ENCODE measurements around the gene SPATC1L. TPM values are rescaled to one million over a fixed set of nuclear protein-coding genes. Genes with fewer than 3 reads are reported as not detected.

The SPATC1L gene
- total RNA-seq, 2 experiments from 2014 or later = 4.2 to 4.8 TPM

GRCh38 chr21:46117586-46118315, 66.5 kb downstream of the SPATC1L start:
- DNase-seq = peak; percentile 19
- H3K4me1 Mint-ChIP-seq = no peaks in the 10 kb centered on the region
- no peaks in the 10 kb centered on the region for H3K9me3 Mint-ChIP-seq (ENCODE audit: low read depth)
- CTCF ChIA-PET = no interaction called here
- no peaks in the 10 kb centered on the region for H3K36me3 Mint-ChIP-seq
- no peaks in the 10 kb centered on the region for H3K27me3 Mint-ChIP-seq
- H3K27ac Mint-ChIP-seq = no peak overlapping the region
- no peak for ATAC-seq
- no peak overlapping the region for H3K4me3 Mint-ChIP-seq

DNA sequence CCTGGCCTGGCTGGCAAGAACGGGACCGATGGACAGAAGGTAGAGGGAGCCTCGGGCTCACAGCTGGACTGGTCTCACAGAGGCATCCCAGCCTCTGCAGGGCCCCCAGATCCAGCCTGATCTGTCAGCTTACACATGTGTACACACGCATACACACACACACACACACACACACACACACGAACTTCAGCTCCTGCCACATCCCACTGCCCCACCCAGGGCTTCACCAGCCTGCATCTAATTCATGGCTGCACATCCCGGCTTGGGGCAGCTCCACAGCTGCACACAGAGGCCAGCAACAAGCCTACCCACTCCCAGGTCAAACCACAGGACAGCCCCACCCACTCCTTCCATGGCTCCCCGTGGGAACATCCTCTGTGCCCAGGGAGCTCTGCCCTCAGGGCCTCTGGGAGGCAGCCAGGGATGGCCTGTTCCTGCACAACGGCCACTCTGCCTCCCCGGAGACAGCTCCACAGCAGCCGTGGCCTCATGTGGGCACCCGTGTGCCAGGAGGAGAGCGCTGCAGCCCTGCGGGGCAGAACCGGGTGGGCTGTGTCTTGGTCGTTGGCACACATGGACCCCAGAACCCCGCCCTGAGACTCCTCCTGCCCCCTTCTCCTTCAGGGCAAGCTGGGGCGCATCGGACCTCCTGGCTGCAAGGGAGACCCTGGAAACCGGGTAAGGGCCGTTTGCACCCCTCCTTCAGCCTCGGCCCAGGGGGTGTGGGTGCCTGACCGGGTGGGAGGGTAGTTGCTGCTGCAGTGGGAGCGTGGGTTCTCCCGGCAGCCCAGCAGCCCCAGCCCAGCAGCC, 67.3 kb downstream of the SPATC1L start:
- ATAC-seq = no peak
- no peaks in the 10 kb centered on the region for H3K4me1 Mint-ChIP-seq
- no peak overlapping the region for H3K27ac Mint-ChIP-seq
- no peaks in the 10 kb centered on the region for H3K36me3 Mint-ChIP-seq
- CTCF ChIA-PET = no interaction called here
- no peak overlapping the region for H3K4me3 Mint-ChIP-seq
- H3K27me3 Mint-ChIP-seq = no peaks in the 10 kb centered on the region
- H3K9me3 Mint-ChIP-seq (ENCODE audit: low read depth) = no peaks in the 10 kb centered on the region
- DNase-seq = peak; percentile 15

DNA sequence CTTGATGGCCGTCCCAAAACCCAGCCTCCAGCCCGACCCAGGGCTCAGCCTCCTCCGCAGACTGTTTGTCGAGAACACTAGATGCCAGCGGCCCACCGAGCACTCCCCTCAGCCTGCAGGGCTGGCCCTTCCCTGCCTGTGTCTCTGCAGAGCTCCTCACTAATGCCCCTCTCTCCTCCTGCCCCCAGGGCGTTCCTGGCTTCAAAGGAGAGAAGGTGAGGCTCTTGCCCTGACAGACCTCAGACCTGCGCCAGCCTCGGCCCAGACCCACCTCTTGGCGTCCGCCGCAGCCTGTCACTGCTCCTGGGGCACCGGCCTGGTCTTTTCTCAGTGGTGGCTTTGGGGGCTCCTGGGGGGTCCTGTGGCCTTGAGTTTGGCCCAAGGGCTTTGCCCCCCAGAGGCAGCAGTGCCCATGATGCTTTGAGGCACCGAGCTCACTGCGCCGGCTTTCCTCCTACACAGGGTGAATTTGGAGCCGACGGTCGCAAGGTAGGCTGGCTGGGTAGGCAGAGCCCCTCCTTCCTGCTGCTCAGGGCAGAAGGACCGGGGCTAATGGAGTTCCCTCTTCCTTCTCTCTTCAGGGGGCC, 68.0 kb downstream of the SPATC1L start:
- CTCF ChIA-PET = no interaction called here
- H3K9me3 Mint-ChIP-seq (ENCODE audit: low read depth) = no peaks in the 10 kb centered on the region
- no peak for ATAC-seq
- H3K4me3 Mint-ChIP-seq = no peak overlapping the region
- no peaks in the 10 kb centered on the region for H3K4me1 Mint-ChIP-seq
- H3K27ac Mint-ChIP-seq = no peak overlapping the region
- H3K36me3 Mint-ChIP-seq = no peaks in the 10 kb centered on the region
- no peak for DNase-seq
- no peaks in the 10 kb centered on the region for H3K27me3 Mint-ChIP-seq

DNA sequence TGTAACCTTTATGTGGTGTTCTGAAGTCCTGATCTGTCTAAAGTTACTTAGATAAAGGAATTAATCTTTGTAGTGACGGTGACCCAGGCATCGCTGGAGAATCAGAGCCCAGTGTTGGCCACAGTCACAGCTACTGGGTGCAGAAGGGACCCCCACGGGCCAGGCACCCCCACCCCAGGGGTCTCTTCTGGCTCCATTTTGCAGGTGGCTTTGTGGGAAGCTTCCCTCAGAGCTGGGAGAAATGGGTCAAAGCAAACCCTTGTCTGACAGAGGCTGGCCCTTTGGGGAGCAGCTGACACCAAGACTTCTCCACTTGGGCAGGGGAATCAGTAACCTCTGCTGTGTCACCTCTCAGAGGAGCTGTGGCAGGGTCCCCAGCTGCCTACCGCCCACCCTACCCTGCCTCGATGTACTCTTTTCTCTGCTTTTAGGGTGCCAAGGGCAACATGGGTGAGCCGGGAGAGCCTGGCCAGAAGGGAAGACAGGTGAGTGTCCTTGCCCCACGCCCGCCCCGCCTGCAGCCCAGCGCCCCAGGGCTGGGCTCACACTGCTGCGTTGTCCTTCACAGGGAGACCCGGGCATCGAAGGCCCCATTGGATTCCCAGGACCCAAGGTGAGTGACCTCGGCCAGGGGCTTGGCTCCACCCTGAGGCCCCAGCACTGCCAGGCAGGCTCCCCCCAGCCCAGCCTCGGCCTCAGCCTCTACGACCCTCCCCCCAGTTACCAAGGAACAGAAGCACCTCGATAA, 68.6 kb downstream of the SPATC1L start:
- no peak for DNase-seq
- no peak for ATAC-seq

DNA sequence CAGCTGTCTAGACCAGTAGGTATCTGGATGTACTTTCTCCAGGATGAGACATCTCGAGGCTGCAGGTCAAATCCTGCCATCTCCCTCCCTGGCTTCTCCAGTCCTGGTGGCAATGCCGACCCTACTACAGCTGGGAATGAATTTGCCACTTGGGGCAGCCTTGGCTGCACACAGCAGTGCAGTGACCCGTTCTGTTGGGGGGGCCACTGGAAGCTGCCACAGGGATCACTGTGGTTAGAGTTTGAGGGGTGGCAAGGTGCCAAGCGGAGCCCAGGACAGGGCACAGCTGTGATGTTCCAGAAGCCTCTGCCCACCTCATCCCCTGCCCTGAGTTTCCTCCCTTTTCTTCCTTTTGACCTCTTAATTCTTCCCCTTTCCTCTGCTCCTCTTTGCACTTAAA, 69.3 kb downstream of the SPATC1L start:
- Mint-ChIP-seq H3K27me3 (no peaks in the 10 kb centered on the region), H3K4me3 (no peak overlapping the region), H3K4me1 (no peaks in the 10 kb centered on the region), H3K27ac (no peak overlapping the region), H3K36me3 (no peaks in the 10 kb centered on the region), H3K9me3 (ENCODE audit: low read depth) (no peaks in the 10 kb centered on the region)
- ATAC-seq (no peak), DNase-seq (no peak)
- CTCF ChIA-PET = no interaction called here

More for the DNA sequence above, 68.6 kb downstream of the SPATC1L start:
- no peaks in the 10 kb centered on the region for H3K27me3 Mint-ChIP-seq
- H3K36me3 Mint-ChIP-seq = no peaks in the 10 kb centered on the region
- H3K4me1 Mint-ChIP-seq = no peaks in the 10 kb centered on the region
- CTCF ChIA-PET = no interaction called here
- H3K9me3 Mint-ChIP-seq (ENCODE audit: low read depth) = no peaks in the 10 kb centered on the region
- H3K4me3 Mint-ChIP-seq = no peak overlapping the region
- no peak overlapping the region for H3K27ac Mint-ChIP-seq

DNA sequence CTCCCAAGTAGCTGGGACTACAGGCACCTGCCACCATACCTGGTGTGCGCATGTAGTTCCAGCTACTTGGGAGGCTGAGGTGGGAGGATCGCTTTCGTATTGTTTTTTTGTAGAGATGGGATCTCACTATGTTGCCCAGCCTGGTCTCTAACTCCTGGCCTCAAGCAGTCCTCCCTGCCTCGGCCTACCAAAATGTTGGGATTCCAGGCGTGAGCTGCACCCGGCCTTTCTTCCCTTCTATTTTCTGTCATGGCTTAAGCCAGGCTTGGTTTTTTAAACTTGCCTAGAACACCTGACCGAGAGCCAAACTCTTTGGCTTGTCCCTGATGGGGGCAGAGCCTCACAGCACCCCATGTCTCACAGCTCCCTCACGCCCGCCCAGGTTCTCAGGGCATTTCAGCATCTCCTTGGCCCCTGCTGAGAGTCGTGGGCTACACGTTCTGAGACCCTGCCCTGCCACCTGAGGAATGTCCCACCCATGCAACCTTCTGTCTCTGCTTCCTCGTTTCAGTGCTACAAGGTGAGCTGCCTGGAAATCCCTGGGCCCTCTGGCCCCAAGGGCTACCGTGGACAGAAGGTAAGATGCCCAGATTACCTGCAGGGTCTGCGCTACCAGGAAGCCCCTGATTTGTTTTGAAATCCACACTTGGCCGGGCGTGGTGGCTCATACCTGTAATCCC, 70.6 kb downstream of the SPATC1L start:
- no peak for ATAC-seq
- Mint-ChIP-seq H3K27me3 (no peaks in the 10 kb centered on the region), H3K9me3 (ENCODE audit: low read depth) (no peaks in the 10 kb centered on the region), H3K36me3 (no peaks in the 10 kb centered on the region), H3K27ac (no peak overlapping the region), H3K4me1 (no peaks in the 10 kb centered on the region), H3K4me3 (no peak overlapping the region)
- CTCF ChIA-PET = no interaction called here
- DNase-seq = no peak

GRCh38 chr21:46112725-46113215, 71.5 kb downstream of the SPATC1L start:
- H3K4me1 Mint-ChIP-seq = no peaks in the 10 kb centered on the region
- ATAC-seq = no peak
- H3K36me3 Mint-ChIP-seq = no peaks in the 10 kb centered on the region
- no peaks in the 10 kb centered on the region for H3K9me3 Mint-ChIP-seq (ENCODE audit: low read depth)
- H3K27ac Mint-ChIP-seq = no peak overlapping the region
- H3K27me3 Mint-ChIP-seq = no peaks in the 10 kb centered on the region
- no peak overlapping the region for H3K4me3 Mint-ChIP-seq
- CTCF ChIA-PET = no interaction called here
- DNase-seq = peak; percentile 26

DNA sequence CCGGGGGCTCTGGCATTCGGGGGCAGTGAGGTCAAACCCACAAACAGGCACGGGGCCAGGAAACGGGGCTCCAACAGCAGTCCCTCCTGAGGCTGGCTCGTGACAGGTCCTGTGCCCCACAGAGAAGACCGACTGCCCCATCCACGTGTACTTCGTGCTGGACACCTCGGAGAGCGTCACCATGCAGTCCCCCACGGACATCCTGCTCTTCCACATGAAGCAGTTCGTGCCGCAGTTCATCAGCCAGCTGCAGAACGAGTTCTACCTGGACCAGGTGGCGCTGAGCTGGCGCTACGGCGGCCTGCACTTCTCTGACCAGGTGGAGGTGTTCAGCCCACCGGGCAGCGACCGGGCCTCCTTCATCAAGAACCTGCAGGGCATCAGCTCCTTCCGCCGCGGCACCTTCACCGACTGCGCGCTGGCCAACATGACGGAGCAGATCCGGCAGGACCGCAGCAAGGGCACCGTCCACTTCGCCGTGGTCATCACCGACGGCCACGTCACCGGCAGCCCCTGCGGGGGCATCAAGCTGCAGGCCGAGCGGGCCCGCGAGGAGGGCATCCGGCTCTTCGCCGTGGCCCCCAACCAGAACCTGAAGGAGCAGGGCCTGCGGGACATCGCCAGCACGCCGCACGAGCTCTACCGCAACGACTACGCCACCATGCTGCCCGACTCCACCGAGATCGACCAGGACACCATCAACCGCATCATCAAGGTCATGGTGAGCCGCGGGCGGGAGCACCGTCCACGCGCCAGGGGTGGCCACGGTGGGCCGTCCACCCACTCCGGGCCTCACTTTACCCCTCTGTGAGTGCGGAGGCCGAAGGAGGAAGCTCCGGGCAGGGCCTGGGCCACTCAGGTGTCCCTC, 72.2 kb downstream of the SPATC1L start:
- CTCF ChIA-PET = no interaction called here
- ATAC-seq = no peak

GRCh38 chr21:46111193-46111571, 73.1 kb downstream of the SPATC1L start:
- DNase-seq (peak; percentile 11), ATAC-seq (no peak)
- Mint-ChIP-seq H3K27me3 (peaks cover 3% of the 10 kb centered on the region), H3K9me3 (ENCODE audit: low read depth) (no peaks in the 10 kb centered on the region), H3K4me1 (no peaks in the 10 kb centered on the region), H3K36me3 (no peaks in the 10 kb centered on the region), H3K4me3 (no peak overlapping the region), H3K27ac (no peak overlapping the region)
- CTCF ChIA-PET = no interaction called here

More for the DNA sequence above, 72.2 kb downstream of the SPATC1L start:
- Mint-ChIP-seq H3K27ac (no peak overlapping the region), H3K27me3 (no peaks in the 10 kb centered on the region), H3K4me3 (no peak overlapping the region), H3K9me3 (ENCODE audit: low read depth) (no peaks in the 10 kb centered on the region), H3K36me3 (no peaks in the 10 kb centered on the region), H3K4me1 (no peaks in the 10 kb centered on the region)
- DNase-seq = peak; percentile 38

Other genes with a start within 250 kb of the SPATC1L start
- 1 to 10 TPM in 1 of 2 experiments, under 1 TPM in 1; 0.12 to 5.4 TPM for gene COL6A1, start 202.7 kb downstream of the SPATC1L start, total RNA-seq
- 10 to 100 TPM in 1 of 2 experiments, 1 to 10 TPM in 1; 5.0 to 17.9 TPM for gene COL6A2, start 86.3 kb downstream of the SPATC1L start, total RNA-seq
- not detected for gene FTCD, start 28.9 kb downstream of the SPATC1L start, total RNA-seq
- gene LSS, start 44.3 kb upstream of the SPATC1L start, total RNA-seq = 10 to 100 TPM; 44.9 to 49.5 TPM
- 100 to 1,000 TPM; 134 to 139 TPM for gene MCM3AP, start 101.2 kb upstream of the SPATC1L start, total RNA-seq
- 1 to 10 TPM; 6.9 to 9.1 TPM for gene YBEY, start 101.9 kb upstream of the SPATC1L start, total RNA-seq
- 10 to 100 TPM; 48.4 to 82.1 TPM for gene C21orf58, start 139.4 kb upstream of the SPATC1L start, total RNA-seq
- gene PCNT, start 139.7 kb upstream of the SPATC1L start, total RNA-seq = 100 to 1,000 TPM in 1 of 2 experiments, 10 to 100 TPM in 1; 89.7 to 104 TPM